ENCODE measurements around the gene PLXNB2. TPM values are rescaled to one million over a fixed set of nuclear protein-coding genes. Genes with fewer than 3 reads are reported as not detected.

PLXNB2 gene
- total and polyA plus RNA-seq, 4 experiments from 2014 or later: 0.40 to 4.6 (median 2.8) TPM; not detected in 1

GRCh38 chr22:50225200-50225969, 82.1 kb downstream of the PLXNB2 start:
- Mint-ChIP-seq H3K4me3 (no peak overlapping the region), H3K27me3 (no peaks in the 10 kb centered on the region), H3K4me1 (peaks cover 0 to 6% (median 1%) of the 10 kb centered on the region in 4 donors), H3K27ac (no peak overlapping the region), H3K9me3 (peaks cover 0 to 4% (median 0%) of the 10 kb centered on the region in 8 donors), H3K36me3 (peaks cover 15 to 51% of the 10 kb centered on the region in 2 donors)
- Histone ChIP-seq H3K27me3 (ENCODE audit: insufficient read depth, low read length) (no peaks in the 10 kb centered on the region), H3K9me3 (ENCODE audit: control insufficient read depth in 1 of 2, low read length in 2 of 2) (no peaks in the 10 kb centered on the region), H3K4me3 (ENCODE audit: low read length in 2 of 2) (no peak overlapping the region), H3K4me1 (ENCODE audit: insufficient read depth, low read length) (no peaks in the 10 kb centered on the region), H3K27ac (ENCODE audit: low read depth, low read length) (no peak overlapping the region), H3K36me3 (ENCODE audit: insufficient read depth, low read length) (peaks cover 59% of the 10 kb centered on the region)
- ChIA-PET CTCF (ENCODE audit: partially characterized antibody) (interaction anchor here (1.4 kb wide), 1 partner anchor 15 kb away, joined by 3 read pairs; no protein-coding TSS in a partner anchor), POLR2A (ENCODE audit: partially characterized antibody) (no interaction called here)
- DNase-seq: no peak
- intact Hi-C loops (cut with micrococcal nuclease): no loop called here

Other genes starting within 250 kb of the PLXNB2 start
- gene TTLL8, start 249.3 kb downstream of the PLXNB2 start, total RNA-seq: not detected
- not detected for gene TTLL8, start 249.3 kb downstream of the PLXNB2 start, polyA plus RNA-seq
- not detected for gene MLC1, start 222.2 kb downstream of the PLXNB2 start, total RNA-seq
- gene MLC1, start 222.2 kb downstream of the PLXNB2 start, polyA plus RNA-seq: under 1 TPM in 1 of 2 donors, not detected in 1; 0.28 TPM
- not detected for gene MOV10L1, start 217.6 kb downstream of the PLXNB2 start, total RNA-seq
- not detected for gene MOV10L1, start 217.6 kb downstream of the PLXNB2 start, polyA plus RNA-seq
- gene PANX2, start 136.9 kb downstream of the PLXNB2 start, total RNA-seq: not detected
- not detected for gene PANX2, start 136.9 kb downstream of the PLXNB2 start, polyA plus RNA-seq
- gene TRABD, start 121.7 kb downstream of the PLXNB2 start, total RNA-seq: 100 to 1,000 TPM; 124 to 126 TPM
- 10 to 100 TPM; 51.5 to 61.4 TPM for gene TRABD, start 121.7 kb downstream of the PLXNB2 start, polyA plus RNA-seq
- gene SELENOO, start 106.6 kb downstream of the PLXNB2 start, total RNA-seq: 10 to 100 TPM; 33.8 to 34.8 TPM
- gene SELENOO, start 106.6 kb downstream of the PLXNB2 start, polyA plus RNA-seq: 1 to 10 TPM; 2.0 to 6.6 TPM
- gene TUBGCP6, start 62.6 kb downstream of the PLXNB2 start, total RNA-seq: 100 to 1,000 TPM; 132 to 133 TPM
- 10 to 100 TPM; 16.5 to 20.5 TPM for gene TUBGCP6, start 62.6 kb downstream of the PLXNB2 start, polyA plus RNA-seq
- 100 to 1,000 TPM; 141 to 151 TPM for gene HDAC10, start 56.4 kb downstream of the PLXNB2 start, total RNA-seq
- 1 to 10 TPM; 3.8 to 6.8 TPM for gene HDAC10, start 56.4 kb downstream of the PLXNB2 start, polyA plus RNA-seq
- gene MAPK12, start 46.0 kb downstream of the PLXNB2 start, total RNA-seq: 1 to 10 TPM; 2.9 TPM
- under 1 TPM in 1 of 2 donors, not detected in 1; 0.05 TPM for gene MAPK12, start 46.0 kb downstream of the PLXNB2 start, polyA plus RNA-seq
- gene MAPK11, start 37.3 kb downstream of the PLXNB2 start, total RNA-seq: 1 to 10 TPM; 1.6 to 1.7 TPM
- gene MAPK11, start 37.3 kb downstream of the PLXNB2 start, polyA plus RNA-seq: under 1 TPM; 0.10 to 0.54 TPM
- gene DENND6B, start 19.4 kb upstream of the PLXNB2 start, total RNA-seq: 1 to 10 TPM; 1.5 to 2.4 TPM
- under 1 TPM; 0.22 to 0.36 TPM for gene DENND6B, start 19.4 kb upstream of the PLXNB2 start, polyA plus RNA-seq
- gene PPP6R2, start 35.7 kb upstream of the PLXNB2 start, total RNA-seq: 10 to 100 TPM; 80.1 to 91.2 TPM
- gene PPP6R2, start 35.7 kb upstream of the PLXNB2 start, polyA plus RNA-seq: 10 to 100 TPM; 13.3 to 27.7 TPM
- gene SBF1, start 167.4 kb upstream of the PLXNB2 start, total RNA-seq: 100 to 1,000 TPM; 217 to 221 TPM
- gene SBF1, start 167.4 kb upstream of the PLXNB2 start, polyA plus RNA-seq: 10 to 100 TPM; 13.2 to 42.9 TPM
- gene ADM2, start 173.9 kb upstream of the PLXNB2 start, total RNA-seq: 1 to 10 TPM; 4.4 to 4.5 TPM
- gene ADM2, start 173.9 kb upstream of the PLXNB2 start, polyA plus RNA-seq: under 1 TPM; 0.07 to 0.48 TPM
- not detected for gene MIOX, start 179.2 kb upstream of the PLXNB2 start, total RNA-seq
- not detected for gene MIOX, start 179.2 kb upstream of the PLXNB2 start, polyA plus RNA-seq
- 100 to 1,000 TPM; 152 to 155 TPM for gene LMF2, start 200.1 kb upstream of the PLXNB2 start, total RNA-seq
- 10 to 100 TPM; 21.7 to 33.8 TPM for gene LMF2, start 200.1 kb upstream of the PLXNB2 start, polyA plus RNA-seq
- gene NCAPH2, start 200.6 kb upstream of the PLXNB2 start, total RNA-seq: 10 to 100 TPM; 81.1 to 81.8 TPM
- gene NCAPH2, start 200.6 kb upstream of the PLXNB2 start, polyA plus RNA-seq: 10 to 100 TPM; 36.4 to 36.9 TPM
- gene SCO2, start 218.0 kb upstream of the PLXNB2 start, total RNA-seq: not detected
- gene SCO2, start 218.0 kb upstream of the PLXNB2 start, polyA plus RNA-seq: 1 to 10 TPM; 3.6 to 8.1 TPM
- gene TYMP, start 222.4 kb upstream of the PLXNB2 start, total RNA-seq: 10 to 100 TPM; 15.7 to 18.0 TPM
- gene TYMP, start 222.4 kb upstream of the PLXNB2 start, polyA plus RNA-seq: 10 to 100 TPM; 22.0 to 30.9 TPM
- gene KLHDC7B, start 238.3 kb upstream of the PLXNB2 start, total RNA-seq: 1 to 10 TPM; 7.0 to 7.5 TPM
- gene KLHDC7B, start 238.3 kb upstream of the PLXNB2 start, polyA plus RNA-seq: 1 to 10 TPM; 4.3 to 7.5 TPM

All from CD4-positive, alpha-beta memory T cell (primary cell).